MM.1S (cell line): ENCODE results near the gene ANGPTL8.

Experiments
- EZH2 ChIP-seq: fragments of 300-600 bp; sonication (generic); optimal IDR thresholded peaks from 2 replicates; pipeline ENCODE3; 2017; ENCODE audit warnings: low read depth, mild to moderate bottlenecking, antibody characterized with exemption, low read length, mixed read lengths
- TF ChIP-seq, protein P1 (sequence below): fragments of 300-600 bp; sonication (generic); IDR thresholded peaks from 2 replicates; pipeline ENCODE4 v1.5.1; 2016; ENCODE audit warnings: antibody characterized with exemption, low read length, mixed read lengths

- TF ChIP-seq, protein P1, sequence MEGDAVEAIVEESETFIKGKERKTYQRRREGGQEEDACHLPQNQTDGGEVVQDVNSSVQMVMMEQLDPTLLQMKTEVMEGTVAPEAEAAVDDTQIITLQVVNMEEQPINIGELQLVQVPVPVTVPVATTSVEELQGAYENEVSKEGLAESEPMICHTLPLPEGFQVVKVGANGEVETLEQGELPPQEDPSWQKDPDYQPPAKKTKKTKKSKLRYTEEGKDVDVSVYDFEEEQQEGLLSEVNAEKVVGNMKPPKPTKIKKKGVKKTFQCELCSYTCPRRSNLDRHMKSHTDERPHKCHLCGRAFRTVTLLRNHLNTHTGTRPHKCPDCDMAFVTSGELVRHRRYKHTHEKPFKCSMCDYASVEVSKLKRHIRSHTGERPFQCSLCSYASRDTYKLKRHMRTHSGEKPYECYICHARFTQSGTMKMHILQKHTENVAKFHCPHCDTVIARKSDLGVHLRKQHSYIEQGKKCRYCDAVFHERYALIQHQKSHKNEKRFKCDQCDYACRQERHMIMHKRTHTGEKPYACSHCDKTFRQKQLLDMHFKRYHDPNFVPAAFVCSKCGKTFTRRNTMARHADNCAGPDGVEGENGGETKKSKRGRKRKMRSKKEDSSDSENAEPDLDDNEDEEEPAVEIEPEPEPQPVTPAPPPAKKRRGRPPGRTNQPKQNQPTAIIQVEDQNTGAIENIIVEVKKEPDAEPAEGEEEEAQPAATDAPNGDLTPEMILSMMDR: no peak
- no peak for TF ChIP-seq EZH2
Measured at GRCh38 chr19:11279505-11280236, 40.3 kb downstream of the ANGPTL8 start.
